Endothelial cell (in vitro differentiated cells): ENCODE data around the gene LRRC59. TPM values are rescaled to one million over a fixed set of nuclear protein-coding genes. Genes with fewer than 3 reads are reported as not detected.
"Not testable (repeated sequence)": the region's sequence is repeated elsewhere in the genome, so short reads cannot be mapped to it uniquely, and the experiment has no call there.

Source experiments
- DNase-seq: peaks from one replicate; pipeline ENCODE4 v3.0.0; 2021; ENCODE audit warnings: low spot score
- H3K27ac Mint-ChIP-seq: one replicate; pipeline ENCODE4 v1.8.0; 2021; ENCODE audit warnings: mixed read lengths, inconsistent platforms; ENCODE audit not compliant: unreplicated experiment
- H3K27me3 Mint-ChIP-seq: one replicate; pipeline ENCODE4 v1.8.0; 2021; ENCODE audit warnings: mild to moderate bottlenecking, moderate library complexity, mixed read lengths, inconsistent platforms; ENCODE audit not compliant: unreplicated experiment
- H3K36me3 Mint-ChIP-seq: one replicate; pipeline ENCODE4 v1.8.0; 2021; ENCODE audit warnings: mild to moderate bottlenecking, low read depth, mixed read lengths, inconsistent platforms; ENCODE audit not compliant: unreplicated experiment
- H3K4me1 Mint-ChIP-seq: one replicate; pipeline ENCODE4 v1.8.0; 2021; ENCODE audit warnings: mild to moderate bottlenecking, mixed read lengths, inconsistent platforms; ENCODE audit not compliant: unreplicated experiment
- H3K4me3 Mint-ChIP-seq: one replicate; pipeline ENCODE4 v1.8.0; 2021; ENCODE audit warnings: mild to moderate bottlenecking, mixed read lengths, inconsistent platforms; ENCODE audit not compliant: unreplicated experiment
- H3K9me3 Mint-ChIP-seq: one replicate; pipeline ENCODE4 v1.8.0; 2021; ENCODE audit warnings: mixed read lengths, inconsistent platforms; ENCODE audit not compliant: unreplicated experiment
- CTCF ChIP-seq: fragments of 200-600 bp; sonication (generic); IDR thresholded peaks from one replicate; pipeline ENCODE4 v1.5.0; 2021; ENCODE audit warnings: antibody characterized with exemption; ENCODE audit not compliant: unreplicated experiment
- total RNA-seq: library from RNA; stranded (reverse); fragmentation: NEBNext Ultra II Directional; extraction: Animal tissue kit (Norgen Biotek cat#: 25700); gene quantifications from one replicate; pipeline ENCODE4 v1.2.1, GENCODE V29; 2021; ENCODE audit not compliant: unreplicated experiment

LRRC59 gene
- total RNA-seq, 1 donor from 2014 or later: 64.2 TPM

- Mint-ChIP-seq H3K4me1 (peaks cover 5% of the 10 kb centered on the region), H3K36me3 (no peaks in the 10 kb centered on the region), H3K27ac (no peak overlapping the region), H3K27me3 (no peaks in the 10 kb centered on the region), H3K4me3 (no peak overlapping the region), H3K9me3 (peaks cover 3% of the 10 kb centered on the region)
- DNase-seq: no peak
- no peak for TF ChIP-seq CTCF
These were observed 57.9 kb downstream of the LRRC59 start for GRCh38 chr17:50339381-50339780.

- H3K4me3 Mint-ChIP-seq: no peak overlapping the region
- no peak for TF ChIP-seq CTCF
- DNase-seq: no peak
- H3K36me3 Mint-ChIP-seq: no peaks in the 10 kb centered on the region
- H3K4me1 Mint-ChIP-seq: peaks cover 7% of the 10 kb centered on the region
- H3K9me3 Mint-ChIP-seq: peaks cover 3% of the 10 kb centered on the region
- H3K27me3 Mint-ChIP-seq: no peaks in the 10 kb centered on the region
- no peak overlapping the region for H3K27ac Mint-ChIP-seq
These were observed 58.7 kb downstream of the LRRC59 start for GRCh38 chr17:50338645-50339044.

GRCh38 chr17:50337956-50338355 lies 59.4 kb downstream of the LRRC59 start:
- no peaks in the 10 kb centered on the region for H3K36me3 Mint-ChIP-seq
- peaks cover 3% of the 10 kb centered on the region for H3K9me3 Mint-ChIP-seq
- H3K27me3 Mint-ChIP-seq: no peaks in the 10 kb centered on the region
- TF ChIP-seq CTCF: no peak
- DNase-seq: no peak
- H3K4me3 Mint-ChIP-seq: no peak overlapping the region
- H3K27ac Mint-ChIP-seq: no peak overlapping the region
- H3K4me1 Mint-ChIP-seq: peaks cover 10% of the 10 kb centered on the region

GRCh38 chr17:50333291-50334057 lies 63.8 kb downstream of the LRRC59 start:
- H3K27ac Mint-ChIP-seq, H3K4me3 Mint-ChIP-seq: not testable (repeated sequence)

GRCh38 chr17:50332196-50332595 lies 65.1 kb downstream of the LRRC59 start:
- peaks cover 10% of the 10 kb centered on the region for H3K4me1 Mint-ChIP-seq
- peaks cover 8% of the 10 kb centered on the region for H3K27me3 Mint-ChIP-seq
- H3K9me3 Mint-ChIP-seq: peaks cover 3% of the 10 kb centered on the region
- H3K4me3 Mint-ChIP-seq: no peak overlapping the region
- no peak for DNase-seq
- TF ChIP-seq CTCF: no peak
- peaks cover 4% of the 10 kb centered on the region for H3K36me3 Mint-ChIP-seq
- no peak overlapping the region for H3K27ac Mint-ChIP-seq

More at GRCh38 chr17:50333291-50334057, 63.8 kb downstream of the LRRC59 start:
- not testable (repeated sequence) for DNase-seq, H3K9me3 Mint-ChIP-seq, H3K36me3 Mint-ChIP-seq, H3K27me3 Mint-ChIP-seq
- H3K4me1 Mint-ChIP-seq: peaks cover 14% of the 10 kb centered on the region

Other genes starting within 250 kb of the LRRC59 start
- gene PPP1R9B, start 246.8 kb downstream of the LRRC59 start, total RNA-seq: 101 TPM
- gene SGCA, start 231.5 kb downstream of the LRRC59 start, total RNA-seq: not detected
- gene COL1A1, start 195.9 kb downstream of the LRRC59 start, total RNA-seq: 6.8 TPM
- gene TMEM92, start 123.1 kb downstream of the LRRC59 start, total RNA-seq: 28.1 TPM
- gene XYLT2, start 51.4 kb downstream of the LRRC59 start, total RNA-seq: 23.1 TPM
- 38.9 TPM for gene MRPL27, start 24.3 kb downstream of the LRRC59 start, total RNA-seq
- gene EME1, start 24.3 kb downstream of the LRRC59 start, total RNA-seq: 6.1 TPM
- gene ACSF2, start 28.7 kb upstream of the LRRC59 start, total RNA-seq: 51.0 TPM
- gene CHAD, start 71.4 kb upstream of the LRRC59 start, total RNA-seq: not detected
- 25.9 TPM for gene RSAD1, start 81.3 kb upstream of the LRRC59 start, total RNA-seq
- gene MYCBPAP, start 110.9 kb upstream of the LRRC59 start, total RNA-seq: 0.72 TPM
- 0.49 TPM for gene EPN3, start 135.2 kb upstream of the LRRC59 start, total RNA-seq
- 72.5 TPM for gene SPATA20, start 149.7 kb upstream of the LRRC59 start, total RNA-seq
- not detected for gene CACNA1G, start 163.2 kb upstream of the LRRC59 start, total RNA-seq
- gene ABCC3, start 237.4 kb upstream of the LRRC59 start, total RNA-seq: 0.67 TPM